GM18508 (cell line): ENCODE results near the gene MLN.

ENCODE experiments used
- ATAC-seq: cut with Tn5 transposase; IDR thresholded peaks from one replicate; pipeline ENCODE4 v1.9.1; 2021; ENCODE audit warnings: moderate number of reproducible peaks; ENCODE audit not compliant: insufficient read depth, unreplicated experiment

Gene MLN, protein sequence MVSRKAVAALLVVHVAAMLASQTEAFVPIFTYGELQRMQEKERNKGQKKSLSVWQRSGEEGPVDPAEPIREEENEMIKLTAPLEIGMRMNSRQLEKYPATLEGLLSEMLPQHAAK

DNA sequence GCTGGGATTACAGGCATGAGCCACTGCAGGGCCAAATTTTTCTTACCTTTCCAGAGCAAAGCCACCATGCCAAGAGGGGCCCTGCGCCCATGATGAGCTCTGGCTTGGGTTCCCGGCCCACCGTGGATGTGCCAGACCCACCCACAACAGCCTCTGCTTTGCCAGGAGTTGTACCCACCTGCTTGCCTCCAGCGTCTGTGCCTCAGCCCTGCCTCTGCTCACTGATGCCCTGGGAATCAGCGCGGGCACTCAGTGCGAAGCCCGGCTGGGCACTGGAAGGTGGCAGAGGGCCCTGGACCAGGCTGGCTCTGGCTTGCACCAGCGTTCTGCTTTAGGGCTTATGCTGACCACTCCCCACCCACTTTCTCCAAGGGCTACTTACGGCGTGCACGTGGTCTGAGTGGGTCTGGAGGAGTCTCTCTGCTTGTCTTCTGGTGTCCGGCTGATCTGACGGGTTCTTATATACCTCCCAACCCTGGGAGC lies at the start of gene MLN:
TSS of gene MLN (minus strand) at position 433 of the 483 bp plus-strand sequence. CDS start 2,840 bp downstream, outside the sequence.
- no peak for ATAC-seq

DNA sequence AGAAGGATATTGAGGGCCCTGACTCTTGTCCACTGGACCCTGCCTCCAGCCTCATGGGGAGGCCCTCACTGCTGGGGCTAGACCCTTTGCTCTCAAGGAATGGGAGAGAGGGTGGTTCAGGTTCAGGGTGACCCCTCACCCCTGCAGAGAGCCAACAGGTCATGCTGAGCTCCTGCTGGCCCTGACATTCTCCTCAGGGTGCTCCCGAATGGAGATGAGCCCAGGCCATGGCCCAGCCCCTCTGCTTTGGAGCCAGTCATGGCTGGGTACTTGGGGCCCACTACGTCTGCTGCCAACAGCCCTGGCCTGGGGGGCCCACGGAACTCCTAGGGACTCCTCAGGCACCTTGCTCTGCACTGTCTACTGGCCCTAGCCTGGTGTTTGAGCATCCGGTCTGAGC lies 49.2 kb upstream of the MLN start:
- ATAC-seq, result no peak

DNA sequence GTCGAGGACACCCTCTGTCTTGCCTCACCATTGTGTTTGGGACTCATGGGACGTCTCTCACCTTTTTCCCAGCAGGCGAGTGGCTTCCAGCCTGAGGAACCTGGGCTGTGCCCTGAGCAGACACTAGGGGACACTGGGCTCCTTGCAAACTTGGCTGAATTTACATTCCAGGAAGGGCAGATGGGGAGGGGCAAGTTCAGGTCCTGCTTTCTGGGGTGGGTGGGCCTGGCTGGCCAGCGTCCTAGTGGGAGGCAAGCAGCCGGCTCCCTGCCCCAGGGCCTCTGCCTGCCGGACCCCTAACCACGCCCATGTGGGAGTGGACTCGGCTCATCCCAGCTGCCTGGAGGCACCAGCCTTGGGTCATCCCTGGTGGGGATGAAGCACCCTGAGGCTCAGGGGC lies 48.2 kb upstream of the MLN start:
- no peak for ATAC-seq

DNA sequence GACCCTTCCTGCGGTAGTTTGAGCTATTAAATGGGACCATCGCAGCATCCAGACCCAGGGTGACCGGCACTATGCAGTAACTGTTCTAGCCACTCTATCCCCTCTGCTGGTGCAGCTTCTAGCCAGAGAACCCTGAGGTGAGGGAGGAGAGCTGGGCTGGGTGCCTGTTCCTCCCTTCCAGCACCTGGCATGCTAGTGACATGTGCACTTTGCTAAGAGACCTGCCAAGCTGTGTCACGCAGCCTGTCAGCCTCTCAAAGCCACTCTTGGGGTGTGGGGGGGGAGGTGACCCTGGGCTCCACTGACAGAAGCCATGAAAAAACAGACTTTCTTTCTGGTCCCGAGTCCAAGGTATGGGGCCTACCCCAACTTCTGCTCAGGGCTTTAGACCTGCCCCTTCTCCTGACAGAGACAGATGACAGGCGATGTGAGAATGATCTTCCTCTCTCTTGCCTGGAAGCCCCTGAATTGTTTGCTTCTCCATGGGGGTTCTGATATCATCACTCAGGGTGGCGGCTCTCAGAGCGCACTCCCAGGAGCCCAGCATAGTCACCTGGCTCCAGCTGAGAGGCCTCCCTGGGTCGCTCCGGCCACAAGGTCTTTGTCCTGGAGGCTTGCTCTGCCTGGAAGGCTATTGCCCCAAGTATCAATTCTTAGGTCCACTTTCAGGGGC lies 47.2 kb upstream of the MLN start:
- ATAC-seq, result no peak

DNA sequence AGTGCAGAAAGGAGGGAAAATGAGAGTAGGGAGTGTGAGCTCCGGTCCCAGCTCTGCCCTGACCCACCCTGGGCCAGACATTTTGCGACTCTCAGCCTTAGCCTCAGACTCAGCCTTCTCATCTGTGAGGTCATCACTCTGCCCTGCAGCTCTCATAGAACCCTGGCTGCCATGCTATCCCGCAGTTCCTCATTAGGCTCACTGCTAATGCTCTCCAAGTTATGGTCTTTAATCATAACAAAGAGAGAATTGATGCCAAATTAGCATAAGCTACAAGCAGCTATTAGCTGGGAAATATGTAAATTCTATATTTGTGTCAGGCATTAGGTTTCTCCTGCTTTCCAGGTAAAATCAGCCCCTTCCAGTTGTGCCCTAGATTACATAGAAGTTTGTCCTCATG lies 46.5 kb upstream of the MLN start:
- no peak for ATAC-seq

DNA sequence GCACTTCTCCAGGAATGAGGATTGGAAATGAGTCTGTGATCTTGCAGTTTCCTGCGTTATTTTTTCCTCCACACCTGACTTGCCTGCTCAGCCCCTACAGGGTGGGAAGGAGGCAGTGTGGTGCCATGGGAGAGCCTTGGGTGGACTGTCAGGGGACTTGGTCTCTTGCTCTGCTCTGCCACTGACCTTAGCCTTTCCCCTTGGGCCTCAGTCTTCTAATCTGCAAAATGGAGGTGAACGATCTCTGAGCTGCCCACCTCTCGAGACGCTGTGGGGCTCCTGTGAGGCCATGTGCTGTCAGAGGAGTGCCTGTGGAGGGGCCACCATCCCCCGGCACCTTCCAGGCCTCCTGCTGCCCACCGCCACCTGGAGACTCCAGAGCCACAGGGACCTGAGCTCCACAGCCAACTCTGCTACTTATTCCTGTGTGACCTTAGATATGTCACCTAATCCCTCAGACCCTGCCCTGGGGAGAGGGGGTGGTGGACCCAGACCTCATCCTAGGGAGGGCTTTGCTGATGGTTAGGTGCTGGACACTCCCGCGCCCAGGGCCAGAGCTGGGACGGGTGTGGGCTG lies 45.8 kb upstream of the MLN start:
- ATAC-seq, result no peak

DNA sequence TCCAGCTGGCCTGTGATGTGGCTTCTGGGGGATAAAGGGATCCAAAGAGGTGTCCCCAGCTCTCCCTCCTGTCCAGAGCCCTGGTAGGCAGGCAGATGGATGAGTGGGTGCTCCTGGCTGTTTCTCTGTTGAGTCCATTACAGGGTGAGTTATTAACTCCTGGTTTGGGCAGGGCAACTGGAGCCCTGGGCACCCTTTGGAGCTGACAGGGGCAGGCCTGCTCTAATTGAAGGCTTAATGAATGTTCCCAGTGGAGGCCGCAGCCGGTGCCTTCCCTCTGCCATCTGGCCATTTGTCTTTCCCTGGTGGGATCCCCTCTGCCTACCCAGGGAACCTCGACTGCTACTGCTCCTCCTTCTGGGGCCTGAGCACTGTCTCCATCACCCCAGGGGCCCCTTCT lies 44.7 kb upstream of the MLN start:
- ATAC-seq, result no peak

DNA sequence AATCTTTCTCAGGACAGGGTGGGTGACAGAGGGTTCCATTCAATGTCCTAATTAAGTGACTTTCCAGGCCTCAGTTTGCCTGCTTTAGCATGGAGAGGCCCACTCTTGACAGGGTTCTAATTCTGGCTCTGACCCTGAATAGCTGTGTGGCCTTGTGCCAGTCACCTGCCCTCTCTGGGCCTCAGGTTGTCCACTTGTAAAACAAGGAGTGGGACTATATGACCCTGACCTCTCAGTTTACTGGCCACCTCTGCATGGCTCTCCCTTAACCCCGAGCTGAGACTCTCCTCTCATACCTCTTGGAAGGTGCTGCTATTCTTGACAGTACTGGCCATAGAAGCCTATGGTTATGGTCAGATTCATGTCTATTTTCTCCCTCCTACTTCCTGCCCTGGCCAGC lies 44.1 kb upstream of the MLN start:
- ATAC-seq, result no peak

DNA sequence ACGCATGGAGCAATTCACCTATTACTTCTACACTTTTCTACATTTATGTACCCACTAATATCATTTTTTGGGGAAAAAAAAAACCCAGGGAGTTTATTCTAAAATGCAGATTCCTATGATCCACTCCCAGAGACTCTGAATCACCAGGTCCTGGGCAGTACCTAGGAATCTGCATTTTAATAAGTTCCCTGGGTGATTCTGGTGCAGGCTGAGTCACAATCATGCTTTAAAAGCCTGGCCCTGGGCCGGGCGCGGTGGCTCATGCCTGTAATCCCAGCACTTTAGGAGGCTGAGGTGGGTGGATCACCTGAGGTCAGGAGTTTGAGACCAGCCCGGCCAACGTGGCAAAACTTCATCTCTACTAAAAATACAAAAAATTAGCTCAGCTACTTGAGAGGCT lies 43.3 kb upstream of the MLN start:
- ATAC-seq, result no peak

DNA sequence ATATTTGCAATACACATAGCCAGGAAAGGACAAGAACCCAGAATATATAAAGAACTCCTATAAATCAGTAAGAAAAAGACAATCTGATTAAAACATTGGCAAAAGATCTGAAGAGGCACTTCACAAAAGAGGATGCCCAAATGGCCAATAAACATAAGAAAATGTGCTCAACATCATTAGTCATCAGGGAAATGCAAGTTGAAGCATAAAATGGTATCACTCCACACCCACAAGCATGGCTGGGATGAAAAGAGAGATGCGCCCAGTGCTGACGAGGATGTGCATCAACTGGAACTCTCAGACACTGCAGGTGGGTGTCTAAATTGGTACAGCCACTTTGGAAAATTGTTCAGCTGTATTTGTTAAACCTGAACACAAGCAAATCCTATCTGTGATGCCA lies 42.4 kb upstream of the MLN start:
- ATAC-seq, result no peak

DNA sequence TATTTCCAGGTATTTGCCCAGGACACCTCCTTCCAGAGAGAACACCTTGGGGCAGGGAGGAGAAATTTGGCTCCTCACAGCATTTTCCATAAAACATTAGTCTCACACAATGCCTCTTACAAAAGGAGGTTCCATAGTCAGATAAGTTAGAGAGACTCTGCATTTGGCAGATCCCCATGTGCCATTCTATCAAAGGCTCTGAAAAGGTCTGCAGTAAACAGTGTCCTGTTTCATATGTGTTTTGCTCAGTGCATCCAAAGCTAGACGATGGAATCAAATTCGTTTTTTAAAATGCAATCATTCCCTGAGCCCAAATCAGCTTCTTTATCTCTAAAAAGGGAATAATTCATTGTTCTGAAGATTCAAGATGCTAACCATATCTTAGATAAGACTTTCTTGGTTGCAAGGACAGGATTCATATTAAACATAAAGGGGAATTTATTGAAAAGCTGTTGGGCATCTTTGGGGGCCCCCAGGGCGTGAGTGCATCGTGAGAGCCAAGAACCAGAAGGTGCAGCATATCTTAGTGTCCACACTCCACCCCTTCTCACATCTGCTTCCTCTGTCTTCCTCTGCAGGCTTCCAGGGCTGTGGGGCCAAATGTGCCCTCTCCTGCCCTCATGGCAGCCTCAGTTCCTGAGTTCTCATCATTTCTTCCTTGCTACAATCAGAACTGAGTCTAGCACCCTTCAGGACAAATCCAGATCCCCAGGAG lies 41.4 kb upstream of the MLN start:
- no peak for ATAC-seq

DNA sequence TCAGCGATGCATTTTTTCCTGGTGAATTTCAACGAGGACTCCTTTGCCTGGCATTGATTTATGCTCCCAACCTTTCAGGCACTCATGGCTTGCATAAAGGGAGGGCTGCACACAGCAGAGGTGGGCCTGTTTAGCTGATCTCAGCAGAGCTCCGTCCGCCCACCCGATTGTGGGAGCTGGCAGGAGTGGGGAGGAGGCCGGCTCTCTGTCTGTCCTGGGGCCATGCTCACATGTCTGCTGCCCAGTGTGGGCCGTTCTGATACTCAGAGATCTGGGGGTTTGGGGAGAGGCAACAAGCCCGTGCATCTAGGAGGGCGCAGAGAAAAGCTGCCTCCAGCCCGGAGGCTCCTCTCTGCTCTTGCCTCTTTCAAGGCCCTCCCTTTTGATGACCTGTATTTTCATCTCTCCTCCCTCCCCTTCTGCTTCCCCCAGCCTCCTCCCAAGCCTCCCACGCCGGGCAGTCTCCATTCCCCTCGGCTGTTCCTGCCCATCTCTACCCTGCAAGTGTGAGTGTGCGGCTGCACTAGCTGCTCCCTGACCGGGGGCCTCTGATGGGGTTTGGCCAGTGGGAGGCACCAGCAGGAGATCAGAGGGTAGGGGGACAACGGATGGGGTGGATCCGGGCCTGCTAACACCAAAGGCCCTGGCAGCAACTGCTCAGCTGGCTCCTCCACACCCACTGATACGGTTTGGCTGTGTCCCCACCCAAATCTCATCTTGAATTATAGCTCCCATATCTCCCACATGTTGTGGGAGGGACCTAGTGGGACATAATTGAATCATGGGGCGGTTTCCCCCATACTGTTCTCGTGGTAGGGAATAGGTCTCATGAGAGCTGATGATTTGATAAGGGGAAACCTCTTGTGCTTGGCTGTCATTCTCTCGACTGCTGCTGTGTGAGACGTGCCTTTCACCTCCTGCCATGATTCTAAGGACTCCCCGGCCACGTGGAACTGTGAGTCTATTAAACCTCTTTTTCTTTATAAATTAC lies 39.6 kb upstream of the MLN start:
- ATAC-seq, result no peak

DNA sequence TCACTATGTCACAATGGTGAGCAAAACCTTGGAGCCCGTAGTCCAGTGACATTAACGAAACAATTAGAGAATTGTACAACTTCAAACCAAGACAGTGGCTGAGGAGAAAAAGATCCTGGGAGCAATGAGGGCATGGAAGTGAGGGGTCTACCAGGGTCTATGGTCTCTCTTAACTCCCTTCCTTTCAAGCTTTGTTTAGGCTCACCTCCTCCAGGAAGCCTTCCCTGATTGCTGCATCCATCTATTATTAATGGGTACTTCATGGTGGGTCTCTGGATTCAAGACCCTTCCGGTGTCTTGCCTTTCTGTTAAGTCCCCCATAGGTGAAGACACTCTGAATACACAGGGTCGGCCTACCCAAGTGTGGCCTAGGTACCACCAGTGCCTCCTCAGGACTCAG lies 38.1 kb upstream of the MLN start:
- no peak for ATAC-seq

DNA sequence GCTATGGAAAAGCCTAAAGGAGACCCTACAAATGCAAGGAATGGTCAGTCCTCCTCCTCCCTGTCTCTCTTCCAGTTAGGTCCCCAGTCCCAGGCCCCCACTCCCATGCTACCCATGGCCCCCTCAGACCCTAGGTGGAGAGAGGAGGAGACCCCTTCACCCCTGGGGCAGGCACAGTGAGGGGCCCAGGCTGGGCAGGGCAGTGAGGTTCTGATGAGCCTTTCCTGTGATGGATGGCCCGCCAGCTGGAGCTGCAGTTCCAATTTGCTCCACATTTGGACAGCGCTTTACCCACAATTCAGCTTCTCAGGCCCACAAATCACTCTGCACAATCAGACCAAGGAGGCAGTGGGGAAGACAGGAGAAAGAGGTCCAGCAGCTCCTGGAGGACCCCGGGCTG lies 37.3 kb upstream of the MLN start:
- no peak for ATAC-seq

DNA sequence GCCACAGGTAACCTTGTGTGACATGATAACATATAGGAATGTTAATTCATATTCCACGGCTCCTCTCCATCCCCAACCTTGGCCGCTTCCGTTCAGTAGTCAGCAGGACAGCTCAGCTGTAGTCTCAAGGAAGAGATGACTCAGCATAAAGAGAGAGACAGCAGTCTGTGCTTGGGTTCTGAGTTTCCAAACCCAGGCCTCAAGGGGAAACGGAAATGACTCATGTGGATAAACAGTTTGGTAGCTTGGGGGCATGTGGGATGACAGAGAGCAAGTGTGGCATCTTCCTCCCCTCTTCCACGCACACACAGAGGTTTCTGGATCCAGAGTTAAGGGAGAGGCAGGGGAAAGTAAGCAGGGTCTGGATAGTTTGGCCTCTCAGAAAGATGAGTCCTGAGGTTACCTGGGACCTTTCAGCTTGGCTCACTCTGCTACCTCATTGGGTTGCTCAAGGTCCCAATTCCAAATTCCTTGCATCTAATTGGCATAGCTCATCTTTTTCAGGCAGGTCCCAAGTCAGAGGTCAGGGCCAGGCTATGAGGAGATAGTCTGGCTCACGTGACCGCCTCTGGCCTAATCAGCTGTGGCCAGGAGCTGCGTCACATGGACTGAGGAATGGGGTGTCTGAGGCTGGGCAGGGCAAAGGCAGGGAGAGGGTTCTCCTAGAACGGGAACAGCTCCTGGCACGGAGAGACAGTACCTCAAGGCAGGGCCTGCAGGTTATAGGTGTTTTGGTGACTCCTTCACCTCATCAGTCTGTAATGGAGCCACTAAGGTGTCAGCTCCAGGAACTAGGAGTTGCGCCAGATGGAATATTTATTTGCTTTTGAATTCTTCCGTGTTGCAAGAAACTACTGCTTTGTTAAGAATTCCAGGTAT lies 36.5 kb upstream of the MLN start:
- ATAC-seq, result no peak

DNA sequence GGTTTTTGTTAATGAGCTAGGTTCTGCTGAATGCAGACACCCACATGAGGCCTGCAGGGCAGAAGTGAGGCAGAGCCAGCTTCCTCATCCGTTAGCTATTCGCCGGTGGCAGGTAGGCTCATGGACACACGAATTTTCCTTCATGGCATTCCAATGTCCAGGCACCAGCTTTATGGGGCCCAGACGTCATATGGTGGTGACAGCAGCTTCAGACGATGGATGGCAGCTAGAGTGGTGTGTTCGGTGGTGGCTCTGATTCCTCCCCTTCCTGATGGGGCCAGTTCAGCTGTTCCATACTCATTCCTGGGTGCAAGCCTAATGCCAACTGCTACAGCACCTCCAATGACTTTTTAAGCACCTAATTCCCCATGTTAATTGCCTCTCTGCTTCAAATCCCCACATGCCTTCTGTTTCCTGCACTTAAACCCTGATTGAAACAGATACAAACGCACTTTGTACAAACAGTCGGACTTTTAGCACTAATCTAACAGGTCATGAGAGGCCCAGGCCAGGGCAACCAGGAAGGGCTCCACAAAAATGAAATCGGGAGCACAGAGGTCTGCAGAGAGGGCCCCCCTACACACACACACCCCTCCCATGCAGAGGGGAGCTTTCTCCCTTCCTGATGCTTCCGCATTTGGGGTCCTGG lies 35.7 kb upstream of the MLN start:
- no peak for ATAC-seq

DNA sequence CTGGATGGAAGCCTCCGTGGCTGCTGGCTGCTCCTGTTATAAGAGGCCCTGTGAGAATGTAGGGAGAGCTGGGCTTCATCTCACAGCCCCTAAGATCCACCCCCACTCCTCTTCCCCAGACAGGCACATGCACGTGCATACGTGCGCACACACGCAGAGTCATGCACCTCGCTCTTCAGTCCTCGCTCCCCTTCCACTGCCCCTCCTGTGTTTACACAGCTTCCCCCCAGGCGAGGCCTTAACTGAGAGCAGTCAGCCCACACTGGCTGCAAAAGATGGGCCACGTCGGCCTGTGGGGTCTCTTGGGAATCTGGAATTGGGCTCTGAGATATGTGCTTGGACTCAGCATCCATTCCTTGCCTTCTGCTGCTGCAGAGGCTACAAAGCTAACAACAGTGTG lies 35.2 kb upstream of the MLN start:
- no peak for ATAC-seq

DNA sequence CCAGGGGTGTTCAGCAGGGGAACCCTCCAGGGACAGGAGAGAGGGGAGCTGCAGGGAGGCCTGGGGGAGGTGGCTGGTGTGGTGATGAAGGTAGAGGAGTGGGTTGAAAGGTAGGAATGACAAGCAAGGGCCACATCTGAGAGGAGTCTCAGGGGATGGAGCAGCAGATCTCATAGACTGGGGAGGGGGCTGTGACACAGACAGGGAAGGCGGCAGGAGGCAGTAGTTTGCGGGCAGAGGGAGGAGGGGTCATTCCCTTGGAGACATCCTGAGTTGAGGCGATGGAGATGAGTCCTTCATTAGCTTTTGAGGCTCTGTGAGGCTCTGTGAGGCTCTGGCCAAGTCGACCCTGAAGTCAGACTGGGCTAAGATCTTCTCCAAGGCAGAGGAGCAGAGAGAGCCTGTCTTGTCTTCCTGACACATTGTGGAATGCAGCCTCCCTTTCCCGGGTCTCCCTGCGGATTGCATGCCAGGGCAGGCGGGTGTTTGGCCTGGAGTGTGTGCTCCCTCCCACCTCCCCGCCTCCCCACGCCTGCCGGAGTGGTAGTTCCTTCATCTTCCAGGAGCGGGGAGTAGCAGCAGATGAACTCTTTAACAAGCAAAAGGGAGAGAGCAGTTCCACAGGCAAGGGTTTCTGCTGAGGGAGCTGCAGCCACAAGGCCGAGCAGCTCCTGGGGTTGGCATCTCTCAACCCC lies 34.3 kb upstream of the MLN start:
- no peak for ATAC-seq
